GM18870 (cell line): ENCODE results near the gene ARL4A.

ENCODE experiments used
- ATAC-seq: cut with Tn5 transposase; IDR thresholded peaks from one replicate; pipeline ENCODE4 v1.9.1; 2021; ENCODE audit warnings: moderate library complexity; ENCODE audit not compliant: unreplicated experiment

ARL4A gene

GRCh38 chr7:12695965-12696364, 8.5 kb downstream of the ARL4A start:
- ATAC-seq: no peak

GRCh38 chr7:12699299-12699698, 11.9 kb downstream of the ARL4A start:
- no peak for ATAC-seq

GRCh38 chr7:12701433-12701832, 14.0 kb downstream of the ARL4A start:
- ATAC-seq: no peak

- ATAC-seq: no peak
Measured at GRCh38 chr7:12703881-12704280, 16.4 kb downstream of the ARL4A start.

GRCh38 chr7:12705878-12706277, 18.4 kb downstream of the ARL4A start:
- ATAC-seq: no peak

GRCh38 chr7:12706900-12707536, 19.6 kb downstream of the ARL4A start:
- ATAC-seq: no peak

GRCh38 chr7:12708314-12708713, 20.9 kb downstream of the ARL4A start:
- ATAC-seq: no peak

GRCh38 chr7:12709726-12710502, 22.5 kb downstream of the ARL4A start:
- ATAC-seq: no peak

GRCh38 chr7:12711124-12711523, 23.7 kb downstream of the ARL4A start:
- ATAC-seq: no peak

GRCh38 chr7:12712236-12712635, 24.8 kb downstream of the ARL4A start:
- no peak for ATAC-seq

GRCh38 chr7:12713625-12714378, 26.4 kb downstream of the ARL4A start:
- ATAC-seq: no peak

GRCh38 chr7:12714379-12714737, 26.9 kb downstream of the ARL4A start:
- ATAC-seq: no peak

GRCh38 chr7:12715372-12716133, 28.1 kb downstream of the ARL4A start:
- ATAC-seq: no peak

- ATAC-seq: no peak
Measured at GRCh38 chr7:12716134-12716681, 28.8 kb downstream of the ARL4A start.

- no peak for ATAC-seq
Measured at GRCh38 chr7:12716722-12717121, 29.3 kb downstream of the ARL4A start.

GRCh38 chr7:12719141-12719919, 31.9 kb downstream of the ARL4A start:
- ATAC-seq: no peak

GRCh38 chr7:12719981-12720865, 32.8 kb downstream of the ARL4A start:
- ATAC-seq: no peak

- no peak for ATAC-seq
Measured at GRCh38 chr7:12721286-12721830, 33.9 kb downstream of the ARL4A start.

GRCh38 chr7:12722136-12722535, 34.7 kb downstream of the ARL4A start:
- no peak for ATAC-seq
